WTC11 (cell line): ENCODE results near the gene GATAD2A. TPM values are rescaled to one million over a fixed set of nuclear protein-coding genes. Genes with fewer than 3 reads are reported as not detected.
A peak's percentile ranks its signal among the peaks of the same experiment; 100 is the strongest.
"Not testable (repeated sequence)": the region's sequence is repeated elsewhere in the genome, so short reads cannot be mapped to it uniquely, and the experiment has no call there.

ENCODE experiments used
- ATAC-seq: fragments of 200-7000 bp; cut with Tn5 transposase; 2 replicates; pipeline ENCODE4 v1.10.0; 2021; ENCODE audit warnings: mild to moderate bottlenecking, moderate library complexity
- CTCF ChIA-PET: fragments of 300-600 bp; sonication (Branson Sonifier 250); formaldehyde crosslinking; loops from one replicate; lab custom pipeline; 2021; ENCODE audit warnings: antibody characterized with exemption; lab: Charles Lee
- POLR2A ChIA-PET: fragments of 350-600 bp; sonication (Branson Sonifier 250); formaldehyde crosslinking; loops from one replicate; lab custom pipeline; 2021; ENCODE audit warnings: antibody characterized with exemption; lab: Charles Lee
- DNase-seq: peaks from one replicate; pipeline ENCODE4 v3.0.0; 2021; ENCODE audit warnings: low spot score
- H3K27ac Mint-ChIP-seq: 2 replicates; pipeline ENCODE4 v1.8.0; 2021; ENCODE audit warnings: mixed read lengths
- H3K27me3 Mint-ChIP-seq: 2 replicates; pipeline ENCODE4 v1.8.0; 2021; ENCODE audit warnings: low read depth, mild to moderate bottlenecking, moderate library complexity, mixed read lengths
- H3K36me3 Mint-ChIP-seq: 2 replicates; pipeline ENCODE4 v1.8.0; 2021; ENCODE audit warnings: mixed read lengths
- H3K4me1 Mint-ChIP-seq: 2 replicates; pipeline ENCODE4 v1.8.0; 2022; ENCODE audit warnings: mixed read lengths
- H3K4me3 Mint-ChIP-seq: 2 replicates; pipeline ENCODE4 v1.8.0; 2021; ENCODE audit warnings: mild to moderate bottlenecking, moderate library complexity, mixed read lengths
- H3K9me3 Mint-ChIP-seq: 2 replicates; pipeline ENCODE4 v1.8.0; 2021; ENCODE audit warnings: mixed read lengths
- AFF4 ChIP-seq: sonication (generic); formaldehyde crosslinking; IDR thresholded peaks from 2 replicates; pipeline ENCODE4 v1.8.1; 2023; ENCODE audit warnings: mild to moderate bottlenecking, missing genetic modification reagents, borderline replicate concordance
- AR ChIP-seq: fragments of 250-450 bp; sonication (Bioruptor Pico); IDR thresholded peaks from 2 replicates; pipeline ENCODE4 v1.9.0; 2021; ENCODE audit warnings: mild to moderate bottlenecking
- ATF1 ChIP-seq: sonication (generic); formaldehyde crosslinking; IDR thresholded peaks from 2 replicates; pipeline ENCODE4 v1.8.1; 2023; ENCODE audit warnings: mild to moderate bottlenecking, moderate library complexity, missing genetic modification reagents
- E2F1 ChIP-seq: sonication (generic); formaldehyde crosslinking; IDR thresholded peaks from 2 replicates; pipeline ENCODE4 v1.8.0; 2022; ENCODE audit warnings: mild to moderate bottlenecking, missing genetic modification reagents
- FOXK1 ChIP-seq: sonication (generic); formaldehyde crosslinking; IDR thresholded peaks from 2 replicates; pipeline ENCODE4 v1.8.0; 2022; ENCODE audit warnings: mild to moderate bottlenecking, moderate library complexity, missing genetic modification reagents
- HMGA2 ChIP-seq: fragments of 250-450 bp; sonication (Bioruptor Pico); IDR thresholded peaks from 2 replicates; pipeline ENCODE4 v1.4.0; 2021; ENCODE audit warnings: mild to moderate bottlenecking, moderate library complexity
- MAX ChIP-seq: sonication (generic); formaldehyde crosslinking; IDR thresholded peaks from 2 replicates; pipeline ENCODE4 v1.8.0; 2022; ENCODE audit warnings: mild to moderate bottlenecking, missing genetic modification reagents
- TEAD4 ChIP-seq: sonication (generic); formaldehyde crosslinking; IDR thresholded peaks from 2 replicates; pipeline ENCODE4 v1.8.0; 2022; ENCODE audit warnings: mild to moderate bottlenecking, missing genetic modification reagents
- ZNF121 ChIP-seq: sonication (generic); formaldehyde crosslinking; IDR thresholded peaks from 2 replicates; pipeline ENCODE4 v1.8.0; 2023; ENCODE audit warnings: missing genetic modification reagents
- ZNF219 ChIP-seq: sonication (generic); formaldehyde crosslinking; IDR thresholded peaks from 2 replicates; pipeline ENCODE4 v1.8.0; 2023; ENCODE audit warnings: missing genetic modification reagents, mild to moderate bottlenecking, borderline replicate concordance
- ZNF671 ChIP-seq: fragments of 250-450 bp; sonication (Bioruptor Pico); IDR thresholded peaks from 2 replicates; pipeline ENCODE4 v1.8.0; 2021; ENCODE audit warnings: mild to moderate bottlenecking
- ZSCAN18 ChIP-seq: fragments of 250-450 bp; sonication (Bioruptor Pico); IDR thresholded peaks from 2 replicates; pipeline ENCODE4 v2.1.2; 2022; ENCODE audit warnings: mild to moderate bottlenecking, moderate library complexity
- total RNA-seq: library from RNA; stranded (reverse); gene quantifications from 3 replicates; pipeline ENCODE4 v1.2.3, GENCODE V29; 2021

Gene GATAD2A
- total RNA-seq, 1 experiment from 2014 or later: 209 TPM

GRCh38 chr19:19452243-19453124, 47.0 kb downstream of the GATAD2A start (continued):
- no peak for TF ChIP-seq AR (CRISPR knock-in tag)
- no peak for TF ChIP-seq ZNF671 (CRISPR knock-in tag)
- no peak for TF ChIP-seq TEAD4
- TF ChIP-seq ZSCAN18 (CRISPR knock-in tag): no peak
- no peak for TF ChIP-seq FOXK1 (CRISPR knock-in tag)
- no peak for TF ChIP-seq ZNF219 (CRISPR knock-in tag)

GRCh38 chr19:19453125-19453454, 47.6 kb downstream of the GATAD2A start:
- peaks cover 27% of the 10 kb centered on the region for H3K4me1 Mint-ChIP-seq
- H3K27me3 Mint-ChIP-seq: no peaks in the 10 kb centered on the region
- H3K27ac Mint-ChIP-seq: peak overlapping the region; percentile 60
- no peaks in the 10 kb centered on the region for H3K9me3 Mint-ChIP-seq
- TF ChIP-seq MAX (CRISPR knock-in tag) (no peak), AFF4 (CRISPR knock-in tag) (no peak)
- CTCF ChIA-PET: interaction anchor here (1.3 kb wide), 1 partner anchor 10 kb away, joined by 6 read pairs; no protein-coding TSS in a partner anchor
- POLR2A ChIA-PET: no interaction called here
- no peaks in the 10 kb centered on the region for H3K36me3 Mint-ChIP-seq
- ATAC-seq (no peak), DNase-seq (no peak)
- no peak overlapping the region for H3K4me3 Mint-ChIP-seq

- H3K36me3 Mint-ChIP-seq, H3K27ac Mint-ChIP-seq, ATAC-seq, CTCF ChIA-PET, H3K9me3 Mint-ChIP-seq, DNase-seq, H3K4me3 Mint-ChIP-seq, H3K27me3 Mint-ChIP-seq, POLR2A ChIA-PET: not testable (repeated sequence)
- peaks cover 36% of the 10 kb centered on the region for H3K4me1 Mint-ChIP-seq
Measured at GRCh38 chr19:19455166-19455919, 49.9 kb downstream of the GATAD2A start.

- H3K4me1 Mint-ChIP-seq: peaks cover 49% of the 10 kb centered on the region
- POLR2A ChIA-PET: interaction anchor here (0.6 kb wide), 1 partner anchor 59 kb away, joined by 4 read pairs; no protein-coding TSS in a partner anchor
- no peak for TF ChIP-seq E2F1 (CRISPR knock-in tag)
- TF ChIP-seq ATF1 (CRISPR knock-in tag): no peak
- TF ChIP-seq ZNF121 (CRISPR knock-in tag): no peak
- no peak for TF ChIP-seq HMGA2 (CRISPR knock-in tag)
- H3K9me3 Mint-ChIP-seq: no peaks in the 10 kb centered on the region
- no peak for DNase-seq
- no peaks in the 10 kb centered on the region for H3K36me3 Mint-ChIP-seq
- CTCF ChIA-PET: interaction anchor here (1.0 to 3.0 kb wide), 2 partner anchors 18 to 74 kb away, joined by 4 to 16 read pairs; no protein-coding TSS in a partner anchor
- H3K27me3 Mint-ChIP-seq: no peaks in the 10 kb centered on the region
- ATAC-seq: no peak
- H3K27ac Mint-ChIP-seq: peak overlapping the region; percentile 80
- no peak overlapping the region for H3K4me3 Mint-ChIP-seq
Measured at GRCh38 chr19:19457671-19458070, 52.2 kb downstream of the GATAD2A start.
